GM18526 (cell line): ENCODE results near the gene XPO6.

Experiments
- POLR2A ChIP-seq: IDR thresholded peaks from 3 replicates; pipeline ENCODE4 v1.6.1; 2011; ENCODE audit not compliant: insufficient read length; ENCODE audit errors: extremely low read depth

Gene XPO6

DNA sequence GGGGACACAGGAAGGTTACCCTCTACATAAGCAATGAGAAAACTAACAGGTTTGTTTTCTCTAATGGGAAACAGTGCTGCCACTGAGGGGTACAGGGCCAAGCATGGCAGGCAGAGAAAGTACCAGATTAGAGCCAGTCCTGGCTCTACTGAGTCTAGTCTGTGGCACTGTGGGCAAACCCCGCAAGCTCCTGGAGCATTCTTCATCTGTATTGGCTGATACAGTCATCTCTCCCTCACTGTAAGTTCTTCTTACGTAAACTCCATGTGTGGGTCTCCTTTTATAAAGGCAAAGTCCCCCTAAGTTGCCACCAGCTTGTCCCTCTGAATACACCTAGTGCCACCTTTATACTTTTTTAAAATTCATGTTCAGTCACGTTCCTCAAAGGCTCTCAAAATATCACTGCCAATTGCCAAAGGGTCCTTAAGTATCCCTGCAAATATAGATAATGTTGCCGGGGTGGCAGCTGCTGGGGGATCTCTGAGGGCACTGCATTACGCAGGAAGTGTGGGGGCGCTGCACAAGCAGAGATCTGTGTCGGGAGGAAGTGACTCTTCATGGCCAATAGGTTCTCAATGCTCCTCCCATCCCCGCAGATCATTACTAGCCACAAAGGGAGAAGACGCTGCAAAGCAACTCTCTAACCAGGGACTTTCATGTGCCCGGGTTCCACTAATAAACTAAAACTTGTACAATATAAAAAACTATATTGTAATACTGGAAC, 18.8 kb downstream of the XPO6 start:
- no peak for TF ChIP-seq POLR2A

DNA sequence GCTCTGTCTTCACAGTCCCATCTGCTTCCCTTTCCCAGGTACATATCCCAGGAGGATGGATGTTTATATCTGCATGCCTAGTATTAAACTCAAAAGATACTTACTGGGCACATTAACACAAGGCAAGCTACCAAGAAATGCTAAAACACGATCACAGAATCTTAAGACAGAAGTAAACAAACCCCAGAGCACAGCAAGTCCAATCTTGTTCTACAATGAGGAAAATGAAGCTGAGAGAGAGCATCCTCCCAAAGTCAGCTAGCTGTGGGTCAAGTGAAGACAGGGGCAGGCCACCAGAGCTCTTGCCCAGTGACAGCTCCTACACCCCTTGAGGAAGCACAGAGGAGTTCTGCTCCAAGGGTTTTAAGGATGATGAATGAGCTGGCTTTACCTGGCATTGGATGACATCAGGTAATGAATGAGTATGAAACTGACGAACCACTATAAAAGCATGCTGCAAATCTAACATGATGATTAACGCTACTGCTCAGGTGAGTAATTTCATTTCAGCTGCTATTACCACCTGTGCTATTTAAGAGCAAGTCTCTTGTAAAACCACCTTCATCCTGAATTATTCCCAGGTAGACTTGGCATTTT, 20.3 kb downstream of the XPO6 start:
- TF ChIP-seq POLR2A: no peak

DNA sequence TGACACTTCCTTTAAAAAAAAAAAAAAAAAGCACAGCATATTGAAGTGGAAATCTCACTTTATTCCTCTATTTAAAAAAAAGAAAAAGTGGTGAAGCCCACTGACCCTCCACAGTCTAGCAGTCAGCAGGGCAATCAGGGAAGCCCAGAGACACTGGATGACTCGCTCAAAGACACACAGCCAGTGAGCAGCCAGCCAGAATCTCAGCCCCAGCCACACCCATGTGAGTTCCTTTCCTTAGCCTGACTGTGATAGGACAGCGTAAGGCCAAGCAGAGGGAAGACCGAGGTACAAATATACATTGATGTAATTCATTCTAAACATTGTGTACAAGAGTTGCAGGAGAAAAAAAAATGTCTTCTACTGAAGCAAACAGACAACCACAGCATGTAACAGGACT, 22.5 kb downstream of the XPO6 start:
- TF ChIP-seq POLR2A: no peak

DNA sequence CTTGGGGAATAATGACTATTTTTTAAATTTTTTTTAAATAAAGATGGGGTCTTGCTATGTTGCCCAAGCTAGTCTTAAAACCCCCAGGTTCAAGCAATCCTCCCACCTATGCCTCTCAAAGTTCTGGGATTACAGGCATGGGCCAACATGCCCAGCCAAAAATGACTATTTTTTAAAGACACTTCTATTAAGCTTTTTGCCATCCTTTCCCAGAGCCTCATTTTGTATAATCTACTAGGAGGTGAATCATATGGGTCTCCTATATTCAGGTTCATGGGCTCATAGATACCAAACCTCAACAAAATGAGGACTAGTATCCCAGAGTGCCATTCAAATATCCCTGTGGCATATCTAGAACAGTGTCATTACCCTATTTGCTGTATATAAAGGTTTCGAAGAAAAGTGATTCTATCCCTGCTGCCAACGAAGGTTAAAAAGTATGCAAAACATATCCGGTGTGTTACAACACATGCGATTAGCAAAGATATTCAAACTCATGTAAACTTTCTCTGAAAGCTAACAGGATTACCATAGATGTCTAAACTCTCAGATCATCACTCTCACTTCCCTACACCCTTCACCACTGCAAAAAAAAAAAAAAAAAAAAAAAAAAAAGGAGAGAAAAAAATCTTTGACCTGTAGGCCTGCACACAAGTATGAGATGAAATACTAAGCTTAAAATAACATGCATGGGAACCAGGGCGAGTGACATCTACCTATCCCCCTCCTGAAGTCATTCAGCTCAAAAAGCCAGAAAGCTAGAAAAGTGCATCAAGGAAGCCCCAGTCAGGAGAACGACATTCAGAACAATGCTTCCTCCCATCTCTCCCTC, 23.5 kb downstream of the XPO6 start:
- no peak for TF ChIP-seq POLR2A

DNA sequence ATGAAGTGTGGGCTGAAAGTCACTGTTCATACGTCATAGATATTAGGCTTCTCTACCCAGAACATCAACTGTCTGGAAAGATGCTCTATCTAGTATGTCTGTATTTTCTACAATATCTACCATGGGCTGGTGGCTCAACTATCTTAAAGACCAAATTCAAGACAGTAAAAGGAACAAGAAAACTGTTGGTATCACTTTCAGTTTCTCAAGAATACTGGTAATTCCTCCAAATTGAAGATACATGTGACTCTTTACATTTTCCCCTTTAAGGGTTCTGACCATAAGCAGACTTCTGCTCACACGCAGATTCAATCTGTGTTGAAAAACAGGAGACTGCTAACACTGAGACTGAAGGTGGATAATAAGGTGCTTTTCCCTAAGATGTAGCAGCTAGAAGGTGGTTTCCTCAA, 24.2 kb downstream of the XPO6 start:
- TF ChIP-seq POLR2A: no peak

DNA sequence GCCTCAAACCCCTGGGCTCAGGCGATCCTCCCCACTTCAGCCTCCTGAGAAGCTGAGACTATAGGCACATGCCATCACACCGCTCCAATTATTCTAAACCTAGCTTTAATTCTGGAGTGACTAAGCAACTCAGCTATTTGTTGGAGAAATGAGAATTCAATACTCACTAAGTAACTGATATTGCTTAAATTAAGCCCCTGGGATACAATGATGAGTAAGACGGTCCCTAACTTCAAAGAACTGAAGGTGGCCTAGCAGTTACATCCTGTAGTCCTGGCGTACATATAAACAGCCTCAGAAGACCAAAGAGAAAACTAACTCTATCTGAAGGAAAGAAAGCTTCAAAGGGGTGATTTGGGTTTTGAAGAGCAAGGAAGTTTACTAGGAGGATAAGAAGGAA, 25.0 kb downstream of the XPO6 start:
- no peak for TF ChIP-seq POLR2A

DNA sequence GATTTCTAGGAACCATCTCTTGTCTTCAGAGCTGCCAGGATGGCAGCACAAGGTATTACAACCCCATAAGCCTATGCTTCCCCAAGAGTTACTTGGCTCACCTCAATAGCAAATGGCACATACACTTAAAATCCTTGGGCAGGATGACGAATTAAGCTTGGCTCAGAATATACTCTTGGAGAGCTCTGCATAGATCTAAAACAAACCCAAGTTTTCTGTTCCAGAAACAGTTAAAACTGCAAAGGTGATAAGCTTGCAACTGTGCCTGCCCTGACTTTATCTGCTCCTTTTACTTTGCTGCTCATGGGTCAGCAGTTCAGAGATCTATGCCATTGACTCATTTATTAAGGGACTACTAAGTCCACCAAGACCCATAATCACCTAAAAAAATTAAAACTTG, 26.1 kb downstream of the XPO6 start:
- TF ChIP-seq POLR2A: no peak

DNA sequence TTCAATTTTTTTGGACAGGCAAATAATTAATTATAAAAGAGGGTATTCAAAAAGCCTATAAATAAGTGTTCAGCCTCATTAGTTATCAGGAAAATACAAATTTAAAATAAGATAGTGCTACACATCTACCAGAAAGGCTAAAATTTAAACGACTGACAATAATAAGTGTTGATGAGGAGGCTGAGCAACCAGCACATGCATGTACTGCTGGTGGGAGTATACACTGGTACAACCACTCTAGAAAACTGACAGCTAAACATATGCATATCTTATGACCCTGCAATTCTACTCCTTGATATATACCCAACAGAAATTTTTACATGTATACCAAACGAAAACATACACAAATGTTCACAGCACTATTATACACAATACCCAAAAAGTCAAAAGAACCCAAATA, 27.1 kb downstream of the XPO6 start:
- TF ChIP-seq POLR2A: no peak

DNA sequence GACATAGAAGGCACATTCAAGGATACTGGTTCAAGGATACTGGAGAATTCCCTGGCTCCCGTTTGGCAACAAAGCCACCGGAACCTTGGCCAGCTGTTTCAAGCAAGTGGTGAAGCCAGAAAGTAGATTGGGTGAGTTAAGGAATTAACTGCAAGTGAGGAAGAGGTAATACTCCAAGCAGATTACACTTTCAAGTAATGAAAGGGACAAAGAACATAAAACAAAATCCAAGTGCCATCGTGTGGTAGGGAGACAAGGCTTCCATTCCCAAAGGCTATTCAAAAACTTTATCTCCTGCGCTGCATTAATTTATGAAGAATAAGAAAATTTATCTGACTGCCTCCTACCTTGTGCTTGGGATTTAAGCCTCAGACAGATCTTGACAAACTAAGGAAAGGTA, 27.8 kb downstream of the XPO6 start:
- TF ChIP-seq POLR2A: no peak

DNA sequence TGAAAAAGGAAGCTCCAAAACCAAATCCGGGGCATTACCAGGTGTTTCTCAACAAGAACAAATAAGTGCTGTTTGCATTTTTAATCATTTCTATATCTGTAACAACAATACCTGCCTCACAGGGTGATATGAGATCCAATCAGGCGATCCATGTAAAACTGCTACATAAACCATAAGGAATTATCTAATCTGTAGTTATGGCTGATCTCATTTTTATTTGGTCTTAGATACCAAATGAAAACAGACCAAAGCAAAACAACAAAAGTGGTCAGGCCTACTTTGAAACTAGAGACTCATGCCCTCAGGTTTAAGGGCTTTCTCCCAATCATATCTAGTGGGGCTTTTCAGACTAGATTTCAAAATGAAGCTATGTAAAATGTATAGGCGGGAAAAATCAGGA, 28.3 kb downstream of the XPO6 start:
- no peak for TF ChIP-seq POLR2A

DNA sequence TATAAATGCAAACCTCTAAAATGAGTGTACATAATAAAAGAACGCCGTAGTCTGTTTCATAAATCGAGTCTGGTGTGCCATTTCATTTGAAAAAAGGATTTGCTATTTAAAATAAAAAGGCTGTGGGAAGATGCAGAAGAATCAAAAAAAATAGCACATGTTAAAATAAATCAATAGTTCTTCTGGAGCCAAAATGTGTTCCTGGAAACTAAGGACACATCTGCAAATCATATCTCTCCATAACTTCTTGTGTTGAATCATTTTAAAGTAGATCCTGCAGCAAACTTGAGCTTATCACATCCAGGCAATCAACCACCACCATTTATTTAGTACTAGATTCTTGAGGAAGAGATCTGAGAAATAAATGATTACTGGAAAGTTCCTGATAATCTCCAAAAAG, 29.0 kb downstream of the XPO6 start:
- TF ChIP-seq POLR2A: no peak

DNA sequence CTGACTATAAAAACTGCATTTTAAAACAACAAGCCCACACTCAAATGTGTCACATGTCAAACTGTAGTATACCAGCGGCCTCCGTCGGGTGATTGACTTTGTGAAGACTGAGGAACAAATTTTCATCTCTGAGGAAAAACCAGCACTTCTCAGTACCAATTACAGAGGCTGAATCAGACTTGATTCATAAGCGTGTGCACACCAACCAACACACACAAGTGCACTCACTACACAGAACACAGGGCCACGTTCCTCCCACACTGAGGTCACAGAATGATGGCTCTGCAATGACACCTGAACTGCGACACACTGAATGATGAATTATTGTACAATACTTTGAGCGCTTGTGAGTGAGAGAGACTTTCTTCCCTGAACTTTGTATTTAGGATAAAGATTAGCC, 29.6 kb downstream of the XPO6 start:
- TF ChIP-seq POLR2A: no peak

DNA sequence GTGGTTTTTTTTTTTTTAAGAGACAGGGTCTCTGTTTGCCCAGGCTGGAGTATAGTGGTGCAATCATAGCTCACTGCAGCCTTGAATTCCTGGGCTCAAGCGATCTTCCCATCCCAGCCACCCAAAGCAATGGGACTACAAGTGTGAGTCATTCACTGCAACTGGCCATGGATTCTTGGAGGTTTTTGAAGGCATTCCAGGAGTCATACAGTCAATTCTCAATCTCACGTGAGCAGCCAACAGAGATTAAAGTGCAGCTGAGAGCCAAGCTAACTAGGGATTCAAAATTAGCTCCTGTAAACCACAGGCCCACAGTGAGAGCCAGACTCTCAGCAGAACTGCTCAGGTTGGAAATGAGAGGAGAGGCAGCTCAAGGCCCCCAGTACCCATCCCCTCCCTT, 30.2 kb downstream of the XPO6 start:
- no peak for TF ChIP-seq POLR2A

DNA sequence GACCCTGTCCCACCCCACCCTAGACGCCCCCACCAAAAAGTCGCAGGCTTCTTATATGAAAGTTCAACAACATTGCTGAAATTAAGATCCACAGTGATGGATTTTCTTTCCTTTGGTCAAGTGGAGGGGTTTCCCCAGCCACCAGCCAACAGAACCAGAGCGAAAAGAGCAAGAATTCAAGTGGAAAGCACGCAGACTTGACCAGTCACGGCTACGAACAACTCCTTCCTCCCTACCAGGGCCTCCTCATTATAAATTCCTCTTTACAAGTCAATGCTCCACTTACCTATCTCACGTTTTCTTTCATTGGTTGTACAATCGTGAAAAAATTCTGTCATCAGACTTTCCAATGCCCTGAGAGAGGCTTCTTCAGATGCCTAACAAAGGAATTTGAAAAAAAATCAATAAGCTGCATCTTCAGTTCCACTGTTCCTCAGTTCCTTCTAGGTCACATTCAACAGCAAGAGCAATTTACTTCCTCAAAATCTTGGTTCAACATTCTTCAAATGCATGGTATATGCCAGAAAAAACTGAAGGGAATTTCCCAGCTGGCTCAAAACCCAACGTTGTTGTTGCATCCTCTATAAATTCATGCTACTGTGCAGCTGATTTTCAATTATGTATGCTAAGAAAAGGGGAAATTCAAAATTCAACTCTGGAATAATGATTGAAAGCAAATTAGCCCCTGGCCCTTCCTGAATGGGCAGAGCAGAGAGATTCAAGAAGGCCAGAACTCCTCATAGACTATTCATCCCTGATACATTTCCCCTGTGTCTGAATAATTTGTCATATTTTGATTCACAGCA, 30.9 kb downstream of the XPO6 start:
- no peak for TF ChIP-seq POLR2A

DNA sequence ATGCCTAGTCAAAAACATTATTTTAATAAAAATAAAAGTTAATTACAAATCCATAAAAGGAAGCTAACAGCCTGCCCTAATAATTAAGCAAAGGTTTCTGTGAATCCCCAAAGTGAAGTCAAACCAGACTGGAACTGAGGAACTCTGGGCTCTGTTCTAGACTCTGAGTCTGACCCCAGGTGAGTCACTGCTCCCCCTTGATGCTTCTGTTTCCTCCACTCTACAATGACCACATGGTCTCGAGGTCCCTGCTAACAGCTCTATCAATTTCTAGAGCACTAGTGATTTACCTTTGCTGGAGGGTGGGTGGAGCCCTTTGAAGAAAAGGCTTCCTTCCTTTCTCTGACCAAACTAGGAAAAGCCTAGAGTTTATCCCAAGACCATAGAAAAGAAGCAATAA, 32.4 kb downstream of the XPO6 start:
- no peak for TF ChIP-seq POLR2A
